GM19455 (cell line): ENCODE results near the gene GP9.
"Not testable (repeated sequence)": the region's sequence is repeated elsewhere in the genome, so short reads cannot be mapped to it uniquely, and the experiment has no call there.

ENCODE experiments used
- ATAC-seq: cut with Tn5 transposase; IDR thresholded peaks from one replicate; pipeline ENCODE4 v1.9.1; 2021; ENCODE audit not compliant: unreplicated experiment

Gene GP9

GRCh38 chr3:129106866-129107565 lies 46.4 kb downstream of the GP9 start:
- ATAC-seq, result no peak

GRCh38 chr3:129107793-129108192 lies 47.2 kb downstream of the GP9 start:
- ATAC-seq, result no peak

GRCh38 chr3:129111076-129111780 lies 50.6 kb downstream of the GP9 start:
- ATAC-seq, result not testable (repeated sequence)
